ENCODE measurements around the gene ENTPD7.
"Not testable (repeated sequence)": the region's sequence is repeated elsewhere in the genome, so short reads cannot be mapped to it uniquely, and the experiment has no call there.

The ENTPD7 gene, protein sequence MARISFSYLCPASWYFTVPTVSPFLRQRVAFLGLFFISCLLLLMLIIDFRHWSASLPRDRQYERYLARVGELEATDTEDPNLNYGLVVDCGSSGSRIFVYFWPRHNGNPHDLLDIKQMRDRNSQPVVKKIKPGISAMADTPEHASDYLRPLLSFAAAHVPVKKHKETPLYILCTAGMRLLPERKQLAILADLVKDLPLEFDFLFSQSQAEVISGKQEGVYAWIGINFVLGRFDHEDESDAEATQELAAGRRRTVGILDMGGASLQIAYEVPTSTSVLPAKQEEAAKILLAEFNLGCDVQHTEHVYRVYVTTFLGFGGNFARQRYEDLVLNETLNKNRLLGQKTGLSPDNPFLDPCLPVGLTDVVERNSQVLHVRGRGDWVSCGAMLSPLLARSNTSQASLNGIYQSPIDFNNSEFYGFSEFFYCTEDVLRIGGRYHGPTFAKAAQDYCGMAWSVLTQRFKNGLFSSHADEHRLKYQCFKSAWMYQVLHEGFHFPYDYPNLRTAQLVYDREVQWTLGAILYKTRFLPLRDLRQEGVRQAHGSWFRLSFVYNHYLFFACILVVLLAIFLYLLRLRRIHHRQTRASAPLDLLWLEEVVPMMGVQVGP
- total RNA-seq: 12.5 to 18.4 reads per million in 2 donors

DNA sequence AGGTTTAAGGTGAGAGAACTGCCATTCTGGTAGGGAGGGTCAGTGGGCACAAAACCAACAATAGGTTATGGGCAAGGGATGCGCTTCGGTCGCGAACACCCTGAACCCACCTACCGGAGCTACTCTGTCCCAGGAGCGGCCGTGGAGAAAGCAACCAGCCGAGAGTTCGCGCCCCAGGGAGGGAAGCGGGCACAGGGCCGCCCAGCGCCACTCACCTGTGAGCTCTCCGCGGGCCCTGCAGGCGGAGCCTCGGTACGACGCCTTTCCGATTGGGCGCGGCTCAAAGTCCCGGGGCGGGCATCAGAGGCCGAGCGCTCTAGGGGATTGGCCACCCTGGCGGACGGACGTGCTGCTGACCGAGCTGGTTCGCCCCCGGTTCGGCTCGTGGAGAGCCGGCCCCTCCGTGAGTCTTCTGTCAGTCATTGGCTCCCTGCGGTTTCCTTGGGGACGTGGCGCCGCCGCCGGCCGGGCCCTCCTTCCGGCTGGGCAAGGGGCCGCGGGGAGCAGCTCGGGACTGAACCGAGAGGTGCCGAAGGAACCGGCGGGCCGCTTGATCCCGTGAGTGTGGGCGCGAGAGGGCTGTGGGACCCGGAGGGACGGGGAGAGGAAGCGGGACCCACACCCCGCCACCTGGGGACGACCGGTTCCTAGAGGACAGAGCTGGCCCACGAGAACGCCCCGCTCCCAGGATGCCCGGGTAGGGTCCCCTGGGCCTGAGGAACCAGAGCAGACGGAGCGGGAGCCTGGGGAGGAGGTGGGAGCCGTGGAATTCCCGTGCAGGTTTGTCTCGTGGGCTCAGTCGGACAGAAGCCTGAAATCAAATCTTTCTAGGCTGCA lies at the start of gene ENTPD7:
ENTPD7 (plus strand) TSS at position 479 of the 837 bp plus-strand sequence. CDS start 448 bp downstream, outside the sequence.
- peak; percentile 78 for DNase-seq

DNA sequence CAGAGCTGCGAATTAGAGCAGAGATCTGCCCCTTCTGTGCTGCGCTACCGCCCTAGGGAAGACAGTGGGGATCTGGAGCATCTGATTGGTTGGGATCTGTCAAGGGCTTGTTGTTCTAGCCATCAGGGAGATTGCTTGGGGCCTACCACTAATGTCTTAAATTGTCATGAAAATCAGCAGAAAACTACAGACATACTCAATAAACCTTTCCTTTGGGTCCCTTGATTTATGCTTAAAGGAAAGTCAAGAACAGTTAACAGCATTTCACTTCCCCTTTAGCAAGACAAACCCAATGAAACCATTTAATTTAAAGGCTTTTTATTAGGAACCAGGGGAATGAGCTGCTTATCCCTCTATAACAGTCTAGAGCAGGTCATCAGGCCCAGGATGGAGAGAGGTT lies 49.1 kb upstream of the ENTPD7 start:
- DNase-seq: no peak

DNA sequence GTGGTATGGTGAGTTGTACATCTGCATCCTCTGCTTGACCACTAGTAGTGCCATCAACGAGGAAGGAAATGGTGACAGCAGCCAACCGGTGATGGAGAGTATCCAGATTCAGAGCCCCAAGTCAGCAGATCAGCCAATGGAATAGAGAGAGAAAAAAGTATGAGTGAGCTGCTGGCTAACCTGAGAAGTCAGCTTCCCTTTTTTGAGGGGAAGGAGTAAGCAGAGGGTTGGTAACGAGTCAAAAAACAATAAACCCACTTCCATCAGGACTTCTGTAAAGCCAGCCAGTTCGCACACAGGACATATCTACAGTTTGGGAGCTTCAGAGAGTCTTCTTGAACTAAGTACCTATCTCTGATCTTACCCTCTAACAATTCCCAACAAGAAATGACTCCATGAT lies 48.0 kb upstream of the ENTPD7 start:
- DNase-seq: no peak

DNA sequence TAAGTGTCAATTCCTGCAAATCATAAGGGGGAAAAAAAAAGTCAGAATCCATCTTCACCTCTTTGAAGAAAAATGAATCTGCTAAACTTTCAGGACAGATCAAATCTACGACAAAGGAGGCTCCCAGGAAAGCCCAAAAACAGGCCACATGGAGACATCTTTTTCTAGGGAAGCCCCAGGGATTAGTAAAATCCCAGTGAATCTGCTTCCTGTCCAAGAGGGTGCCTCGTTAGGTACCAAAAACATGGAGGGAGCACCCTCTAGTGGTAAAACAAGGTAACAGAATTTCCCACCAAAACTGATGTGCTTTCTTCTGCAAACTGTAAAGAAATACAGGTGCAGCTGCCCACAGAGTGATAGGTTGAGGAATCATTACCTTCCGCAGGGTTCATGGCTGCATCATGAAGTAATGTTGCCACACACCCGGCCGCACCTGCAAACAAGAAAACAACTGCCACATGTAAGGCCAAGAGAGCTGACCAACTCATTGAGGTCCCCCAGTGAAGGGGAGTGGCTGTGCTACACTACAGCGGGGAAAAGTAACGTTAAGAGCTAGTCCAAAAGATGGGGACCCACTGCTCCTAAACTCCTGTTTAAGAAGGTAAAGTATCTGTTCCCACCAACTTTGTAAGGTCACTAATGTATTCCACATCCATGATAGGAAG lies 47.0 kb upstream of the ENTPD7 start:
- DNase-seq: no peak

DNA sequence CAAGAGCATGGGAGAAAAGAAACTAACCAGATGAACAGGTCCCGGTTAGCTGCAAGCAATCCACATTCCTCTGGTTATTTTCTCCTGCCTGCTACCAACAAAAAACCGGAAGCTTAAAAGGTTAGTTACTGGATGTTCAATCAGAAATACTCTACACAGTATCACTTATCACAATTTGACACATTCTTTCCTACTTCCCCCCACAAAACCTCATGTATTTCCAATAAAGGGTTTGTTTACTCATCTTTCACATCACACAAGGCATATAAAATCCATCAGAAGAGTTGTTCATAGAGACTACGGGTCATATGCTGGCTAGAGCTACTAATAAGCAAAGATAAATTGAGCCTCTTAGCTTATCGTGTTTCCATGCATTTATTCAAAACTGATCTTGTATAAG lies 43.9 kb upstream of the ENTPD7 start:
- DNase-seq: no peak

DNA sequence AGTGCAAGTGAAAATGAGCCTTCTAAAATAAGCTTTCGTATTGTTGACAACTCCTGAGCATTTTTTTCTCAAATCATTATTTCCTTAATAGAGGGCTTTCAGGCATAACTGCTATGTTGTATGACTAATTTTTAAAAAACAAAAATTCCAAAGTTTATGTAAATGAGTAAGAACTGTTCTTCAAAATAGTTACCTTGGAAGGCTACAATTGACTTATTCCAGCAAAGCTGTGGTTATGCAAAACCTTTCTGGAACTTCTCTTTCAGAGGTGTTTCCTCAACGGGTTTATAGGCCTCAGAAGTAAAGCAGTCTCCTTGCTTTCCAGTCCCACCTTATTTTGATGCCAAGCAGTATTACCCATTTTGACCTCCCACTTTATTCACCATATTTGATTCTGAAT lies 41.6 kb upstream of the ENTPD7 start:
- no peak for DNase-seq

DNA sequence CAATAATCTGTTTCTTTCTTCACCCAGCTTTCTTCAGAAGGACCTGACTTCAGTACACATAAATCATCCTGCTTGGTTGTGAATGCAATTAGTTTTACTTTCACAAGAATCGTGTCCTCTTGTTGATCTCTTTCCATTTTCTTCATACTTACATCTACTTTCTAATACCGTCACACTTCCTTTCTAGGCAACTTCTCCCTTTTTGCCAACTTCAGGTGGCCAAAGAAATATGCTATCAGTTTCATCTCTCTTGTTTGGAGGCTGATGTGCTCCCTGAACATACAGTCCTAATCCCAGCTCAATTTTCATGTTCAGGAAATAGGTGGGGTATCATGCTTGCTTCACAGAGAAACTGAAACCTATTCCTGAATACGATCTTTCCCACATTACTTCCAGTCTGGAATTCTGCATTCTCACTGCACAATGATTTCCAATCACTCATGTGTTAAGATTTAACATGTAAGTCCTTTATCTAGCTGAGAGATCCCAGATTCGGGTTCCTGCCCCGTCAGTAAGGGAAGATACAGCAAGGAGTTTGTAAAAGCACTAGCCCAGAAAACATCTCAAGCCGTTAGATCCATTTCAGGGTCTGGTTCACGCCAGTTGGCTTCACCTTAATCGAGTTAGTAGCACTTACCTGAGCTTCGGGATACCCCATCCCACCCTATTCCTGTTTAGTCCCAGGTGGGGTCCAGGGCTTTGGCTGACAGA lies 40.1 kb upstream of the ENTPD7 start:
- DNase-seq: no peak

DNA sequence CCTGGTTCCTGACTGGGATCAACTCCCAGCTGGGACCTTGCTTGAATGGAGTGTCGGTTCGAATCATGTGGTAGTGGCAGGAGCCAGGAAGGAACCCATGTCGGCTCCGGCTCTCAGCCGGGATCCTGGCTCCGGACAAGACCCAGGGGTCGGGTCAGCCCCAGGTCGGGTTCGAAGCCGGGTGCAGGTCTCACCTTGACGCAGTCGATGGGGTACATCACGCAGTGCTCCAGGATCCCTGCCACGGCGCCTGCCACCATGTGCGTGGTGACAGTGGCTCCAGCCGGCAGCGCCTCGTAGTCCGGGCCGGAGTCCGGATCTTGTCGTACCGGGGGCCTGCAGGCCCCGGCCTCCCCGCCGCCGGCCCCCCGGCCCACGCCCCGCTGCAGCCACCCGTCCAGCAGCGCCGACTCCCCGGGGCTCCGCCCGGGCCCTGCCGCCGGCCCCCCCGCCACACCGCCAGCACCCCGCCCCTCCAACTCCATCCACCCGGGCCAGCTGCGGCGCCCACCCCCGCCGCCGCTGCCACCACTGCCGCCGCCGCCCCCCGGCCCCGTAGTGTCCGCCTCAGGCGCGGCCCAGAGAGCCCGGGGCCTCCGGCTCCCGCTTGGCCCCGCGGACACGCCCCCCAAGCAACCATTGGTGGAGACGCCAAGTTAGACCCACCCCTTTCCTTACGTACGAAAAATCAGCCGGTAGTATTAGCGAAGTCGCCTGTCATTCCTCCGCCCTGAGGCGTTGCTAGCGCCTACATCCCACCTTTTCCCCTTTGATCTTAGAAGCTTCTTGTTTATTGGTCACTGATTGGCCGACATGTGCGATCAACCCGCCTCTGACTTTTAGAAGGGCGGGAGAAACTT lies 39.2 kb upstream of the ENTPD7 start, which contains the start of gene SLC25A28:
SLC25A28 (minus strand) TSS at position 589 of the 860 bp plus-strand sequence; CDS start at position 485, 104 bp downstream.
- DNase-seq: peak; percentile 65

DNA sequence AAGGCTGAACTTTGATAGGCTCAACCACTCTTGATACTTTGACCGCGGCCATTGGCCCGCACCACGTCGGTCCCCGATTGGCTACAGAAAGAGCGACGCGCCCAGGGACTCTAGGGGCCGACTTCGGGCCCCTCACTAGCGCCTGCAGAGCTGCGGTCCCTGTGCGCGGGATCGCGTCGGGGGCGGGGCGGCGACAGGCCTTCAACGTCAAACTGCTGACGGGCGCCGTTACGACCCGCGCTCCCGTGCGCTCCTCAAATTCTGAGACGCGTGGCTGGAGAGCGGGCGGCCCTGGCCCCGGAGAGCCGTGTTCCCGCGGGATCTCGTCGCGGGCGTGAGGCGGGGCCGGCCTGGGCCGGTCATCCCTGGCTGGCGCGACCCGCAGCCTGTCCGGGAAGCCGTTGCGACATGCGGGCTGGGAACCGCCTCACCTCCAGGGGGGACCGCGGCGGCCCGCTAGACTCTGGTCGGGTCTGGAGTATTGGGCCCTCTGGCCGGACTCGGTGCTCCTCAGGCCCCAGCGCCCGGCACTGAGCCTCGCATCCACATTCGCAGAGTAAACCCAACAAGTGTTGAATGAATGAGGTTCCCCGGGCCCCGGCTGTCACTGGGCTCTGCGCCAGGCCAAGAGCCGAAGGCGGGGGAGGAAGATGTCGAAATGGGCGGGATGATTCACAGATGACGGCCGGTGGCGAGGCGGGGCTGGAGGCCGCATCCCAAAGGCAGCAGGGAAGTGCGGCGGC lies 38.4 kb upstream of the ENTPD7 start:
- DNase-seq: peak; percentile 85

DNA sequence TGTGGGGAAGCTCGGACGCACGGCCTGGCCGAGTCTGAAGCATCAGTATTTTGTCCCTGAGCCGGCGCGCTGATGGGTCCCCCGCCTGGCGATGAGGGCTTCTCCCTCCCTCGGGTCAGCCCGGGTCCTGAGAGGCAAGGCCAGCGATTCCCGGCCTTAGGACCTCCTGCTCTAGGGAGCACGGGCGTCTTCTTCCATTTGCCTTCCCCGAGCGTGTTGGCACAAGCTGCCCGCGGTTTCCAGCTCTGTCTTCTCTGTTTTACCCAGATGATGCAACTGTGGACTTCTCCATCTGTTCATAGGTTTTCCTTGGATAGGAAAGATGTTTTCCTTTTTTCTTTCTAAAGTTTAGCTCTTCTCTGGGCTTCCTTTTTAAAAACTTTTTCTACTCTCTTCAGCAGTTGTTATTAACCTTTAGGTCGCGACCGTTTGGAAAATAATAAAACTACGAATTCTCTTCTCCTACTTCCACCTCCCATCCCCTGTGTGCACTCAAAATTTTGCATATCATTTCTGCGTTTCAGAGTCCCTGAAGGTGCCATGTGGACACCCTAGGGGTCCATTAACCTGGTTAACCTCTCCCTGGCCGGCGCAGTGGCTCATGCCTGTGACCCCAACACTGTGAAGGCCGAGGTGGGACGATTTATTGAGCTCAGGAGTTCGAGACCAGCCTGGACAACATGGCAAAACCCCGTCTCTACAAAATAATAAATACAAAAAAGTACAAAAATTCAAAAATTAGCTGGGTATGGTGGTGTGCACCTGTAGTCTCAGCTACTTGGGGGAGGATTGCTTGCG lies 37.7 kb upstream of the ENTPD7 start:
- DNase-seq: no peak

DNA sequence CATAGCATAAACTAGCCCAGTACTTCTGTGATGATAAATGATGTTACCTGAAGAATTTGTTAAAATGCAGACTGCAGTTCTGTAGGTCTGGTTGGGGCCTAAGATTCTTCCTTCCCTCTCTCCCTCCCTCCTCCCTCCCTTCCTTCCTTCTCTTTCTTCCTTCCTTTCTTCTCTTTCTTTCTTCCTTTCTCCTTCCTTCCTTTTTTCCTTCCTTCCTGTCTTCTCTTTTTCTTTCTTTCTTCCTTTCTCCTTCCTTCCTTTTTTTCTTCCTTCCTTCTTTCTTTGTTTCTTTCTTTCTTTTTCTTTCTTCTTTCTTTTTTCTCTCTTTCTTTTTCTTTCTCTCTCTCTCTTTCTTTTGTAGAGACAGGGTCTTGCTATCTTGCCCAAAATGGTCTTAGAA lies 35.4 kb upstream of the ENTPD7 start:
- no peak for DNase-seq

DNA sequence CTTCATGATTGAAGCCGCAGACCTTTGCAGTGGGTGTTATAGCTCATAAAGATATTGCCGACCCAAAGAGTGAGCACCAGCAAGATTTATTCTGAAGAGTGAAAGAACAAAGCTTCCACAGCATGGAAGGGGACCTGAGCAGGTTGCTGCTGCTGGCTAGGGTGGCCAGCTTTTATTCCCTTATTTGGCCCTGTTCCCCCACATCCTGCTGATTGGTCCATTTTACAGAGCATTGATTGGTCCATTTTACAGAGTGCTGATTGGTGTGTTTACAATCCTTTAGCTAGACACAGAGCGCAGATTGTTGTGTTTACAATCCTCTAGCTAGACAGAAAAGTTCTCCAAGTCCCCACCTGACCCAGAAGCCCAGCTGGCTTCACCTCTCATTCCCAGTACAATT lies 34.2 kb upstream of the ENTPD7 start:
- DNase-seq: not testable (repeated sequence)

DNA sequence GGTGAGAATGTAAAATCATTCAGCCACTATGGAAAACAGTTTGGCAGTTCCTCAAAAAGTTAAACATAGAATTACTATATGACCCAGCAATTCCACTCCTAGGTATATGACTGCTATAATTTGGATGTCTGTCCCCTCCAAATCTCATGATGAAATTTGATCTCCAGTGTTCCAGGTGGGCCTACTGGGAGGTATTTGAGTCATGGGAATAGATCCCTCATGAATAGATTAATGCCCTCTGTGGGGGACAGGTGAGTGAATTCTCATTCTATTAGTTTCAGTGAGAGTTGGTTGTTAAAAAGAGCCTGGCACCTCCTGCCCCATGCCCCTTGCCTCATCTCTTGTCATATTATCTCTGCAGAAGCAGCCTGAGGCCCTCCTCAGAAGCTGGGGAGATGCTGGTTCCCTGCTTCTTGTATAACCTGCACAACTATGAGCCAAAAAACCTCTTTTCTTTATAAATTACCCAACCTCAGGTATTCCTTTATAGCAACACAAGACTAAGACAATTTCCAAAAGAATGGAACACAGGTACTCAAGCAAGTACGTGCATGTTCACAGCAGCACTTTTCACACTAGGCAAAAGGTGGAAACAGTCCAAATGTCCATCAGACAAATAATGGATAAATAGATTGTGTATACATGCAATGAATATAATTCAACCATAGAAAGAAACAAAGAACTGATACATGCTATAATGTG lies 30.2 kb upstream of the ENTPD7 start:
- no peak for DNase-seq

DNA sequence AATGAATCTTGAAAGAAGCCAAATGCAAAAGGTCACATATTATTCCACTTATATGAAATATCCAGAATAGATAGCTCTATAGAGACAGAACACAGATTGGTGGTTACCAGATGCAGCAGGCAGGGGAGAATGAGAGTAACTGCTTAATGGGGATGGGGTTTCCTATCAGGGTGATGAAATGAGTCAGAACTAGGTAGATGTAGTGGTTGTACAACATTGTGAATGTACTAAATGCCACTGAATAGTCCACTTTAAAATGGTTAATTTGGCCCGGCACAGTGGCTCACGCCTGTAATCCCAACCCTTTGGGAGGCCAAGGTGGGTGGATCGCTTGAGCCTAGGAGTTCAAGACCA lies 29.7 kb upstream of the ENTPD7 start:
- no peak for DNase-seq

DNA sequence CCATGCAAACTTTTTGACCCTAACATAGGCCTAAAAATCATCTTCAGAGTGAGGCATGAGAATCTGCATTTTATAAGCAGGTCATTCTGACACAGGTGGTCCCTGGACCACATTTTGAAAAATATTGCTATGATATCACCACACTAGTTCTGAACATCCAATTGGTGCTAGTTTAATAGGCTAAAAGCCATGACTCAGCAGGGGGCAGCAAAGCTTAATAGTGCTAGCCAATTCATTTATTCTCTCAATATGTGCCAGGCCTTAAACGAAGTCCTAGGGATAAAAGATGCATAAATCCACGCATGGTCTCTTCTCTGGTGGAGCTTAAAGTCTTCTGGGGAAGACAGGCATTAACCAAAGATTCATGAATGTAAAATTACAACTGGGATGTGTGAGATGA lies 28.9 kb upstream of the ENTPD7 start:
- DNase-seq: no peak

DNA sequence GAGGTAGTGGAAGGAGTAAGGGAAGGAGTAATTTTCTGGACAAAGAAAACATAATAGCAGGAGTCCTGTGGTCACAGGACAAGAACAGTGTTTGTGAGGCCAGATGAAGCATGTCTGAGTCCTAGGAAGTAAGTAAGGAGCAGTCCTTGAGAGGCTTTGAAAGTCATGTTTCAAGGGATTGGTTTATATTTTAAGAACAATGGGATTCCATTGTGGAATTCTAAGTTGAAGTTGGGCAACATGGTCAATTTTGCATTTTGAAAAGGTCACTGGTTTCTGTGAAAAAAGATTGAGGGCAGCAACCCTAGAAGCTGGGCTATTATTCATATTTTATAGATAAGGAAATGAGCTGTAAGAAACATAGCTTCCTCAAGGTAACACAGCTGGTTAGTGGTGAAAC lies 28.3 kb upstream of the ENTPD7 start:
- no peak for DNase-seq

DNA sequence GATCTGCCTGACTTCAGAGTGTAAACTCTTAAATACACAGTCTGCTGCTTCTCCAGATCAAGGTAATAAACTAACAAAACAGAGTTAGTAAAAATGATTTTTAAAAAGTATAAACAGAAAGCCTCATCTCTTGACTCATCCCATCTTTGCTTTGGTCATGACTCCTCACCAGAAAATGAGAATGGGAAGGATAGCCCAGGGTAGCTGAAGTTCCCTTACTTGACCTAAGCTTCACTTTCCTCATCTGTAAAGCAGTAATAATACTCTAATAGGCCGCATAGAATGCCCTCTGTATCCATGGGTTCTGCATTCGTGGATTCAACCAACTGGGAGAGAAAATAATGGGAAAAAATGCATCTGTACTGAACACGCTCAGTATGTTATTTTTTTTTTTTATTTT lies 27.8 kb upstream of the ENTPD7 start:
- DNase-seq: no peak

DNA sequence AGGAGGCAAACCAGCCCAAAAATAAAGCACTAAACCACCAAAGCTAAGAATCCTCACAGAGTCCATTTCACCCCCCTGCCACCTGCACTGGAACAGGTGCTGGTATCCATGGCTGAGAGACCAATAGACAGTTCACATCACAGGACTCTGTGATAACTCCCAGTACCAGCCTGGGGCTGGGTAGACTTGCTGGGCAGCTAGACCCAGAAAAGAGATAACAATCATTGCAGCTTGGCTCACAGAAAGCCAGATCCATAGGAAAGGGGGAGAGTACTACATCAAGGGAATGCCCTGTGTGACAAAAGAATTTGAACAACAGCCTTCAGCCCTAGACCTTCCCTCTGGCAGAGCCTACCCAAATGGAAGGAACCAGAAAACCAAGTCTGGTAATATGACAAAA lies 25.5 kb upstream of the ENTPD7 start:
- no peak for DNase-seq

DNA sequence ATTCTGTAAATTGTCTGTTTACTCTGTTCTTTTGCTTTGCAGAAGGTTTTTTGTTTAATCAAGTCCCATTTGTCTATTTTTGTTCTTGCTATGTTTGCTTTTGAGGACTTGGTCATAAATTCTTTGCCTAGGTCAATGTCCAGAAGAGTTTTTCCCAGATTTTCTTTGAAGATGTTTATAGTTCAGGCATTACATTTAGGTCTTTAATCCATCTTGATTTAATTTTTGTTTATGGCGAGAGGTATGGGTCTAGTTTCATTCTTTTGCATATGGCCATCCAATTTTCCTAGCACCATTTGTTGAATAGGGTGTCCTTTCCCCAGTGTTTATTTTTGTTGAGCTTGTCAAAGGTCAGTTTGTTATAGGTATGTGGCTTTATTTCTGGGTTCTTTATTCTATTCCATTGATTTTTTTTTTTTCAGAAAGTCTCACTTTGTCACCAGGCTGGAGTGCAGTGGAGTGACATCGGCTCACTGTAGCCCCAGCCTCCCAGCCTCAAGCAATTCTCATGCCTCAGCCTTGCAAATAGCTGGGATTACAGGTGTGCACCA lies 11.6 kb upstream of the ENTPD7 start:
- DNase-seq: no peak
